ENCODE measurements around the gene KREMEN1. TPM values are rescaled to one million over a fixed set of nuclear protein-coding genes. Genes with fewer than 3 reads are reported as not detected.
A peak's percentile ranks its signal among the peaks of the same experiment; 100 is the strongest.

Gene KREMEN1
- total RNA-seq, 4 donors from 2014 or later: 11.1 to 23.8 (median 13.9) TPM

- no peak for TF ChIP-seq CTCF (IDR thresholded peaks at IDR 0.05)
- ATAC-seq (ENCODE audit: low FRiP score): peak; percentile 27
Observed at GRCh38 chr22:29071261-29072045, 1.4 kb upstream of the KREMEN1 start.

DNA sequence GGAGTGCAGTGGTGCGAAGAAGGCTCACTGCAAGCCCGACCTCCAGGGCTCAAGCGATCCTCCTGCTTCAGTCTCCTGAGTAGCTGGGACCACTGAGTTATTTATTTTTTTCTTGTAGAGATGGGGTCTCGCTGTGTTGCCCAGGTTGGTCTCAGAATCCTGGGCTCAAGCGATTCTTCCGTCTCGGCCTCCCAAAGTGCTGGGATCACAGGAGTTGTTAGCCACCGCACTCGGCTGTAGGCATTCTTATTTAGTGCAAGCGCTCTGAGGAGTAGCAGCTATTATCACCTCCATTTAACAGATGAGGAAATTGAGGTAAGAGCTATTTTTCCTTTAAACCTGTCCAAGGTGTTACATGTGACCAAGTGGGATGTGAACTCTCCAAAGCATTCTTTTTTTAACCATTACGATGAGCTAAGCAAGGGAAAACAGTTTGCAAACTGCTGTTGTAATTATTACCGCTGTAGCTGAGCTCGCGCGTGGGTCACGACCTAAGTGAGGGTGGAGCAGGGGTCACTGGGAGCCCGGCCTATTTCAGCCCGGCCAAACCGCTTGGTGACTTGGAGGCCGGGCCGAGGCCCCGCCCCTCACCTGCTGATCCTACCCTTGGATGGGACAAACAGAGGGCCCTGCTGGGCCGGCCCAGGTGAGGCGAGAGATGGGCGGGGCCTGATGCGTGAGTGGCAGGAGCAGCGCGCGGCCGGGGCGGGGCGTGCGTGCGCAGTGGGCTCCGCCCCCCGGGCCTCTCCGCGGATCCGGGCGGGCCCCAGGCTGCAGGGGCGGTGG, 449 bp upstream of the KREMEN1 start:
- ATAC-seq (ENCODE audit: low FRiP score): peak; percentile 90
- DNase-seq (ENCODE audit: low spot score): peak; percentile 72
- TF ChIP-seq CTCF (IDR thresholded peaks at IDR 0.05): no peak

More at GRCh38 chr22:29071261-29072045, 1.4 kb upstream of the KREMEN1 start:
- no peak for DNase-seq (ENCODE audit: low spot score)

DNA sequence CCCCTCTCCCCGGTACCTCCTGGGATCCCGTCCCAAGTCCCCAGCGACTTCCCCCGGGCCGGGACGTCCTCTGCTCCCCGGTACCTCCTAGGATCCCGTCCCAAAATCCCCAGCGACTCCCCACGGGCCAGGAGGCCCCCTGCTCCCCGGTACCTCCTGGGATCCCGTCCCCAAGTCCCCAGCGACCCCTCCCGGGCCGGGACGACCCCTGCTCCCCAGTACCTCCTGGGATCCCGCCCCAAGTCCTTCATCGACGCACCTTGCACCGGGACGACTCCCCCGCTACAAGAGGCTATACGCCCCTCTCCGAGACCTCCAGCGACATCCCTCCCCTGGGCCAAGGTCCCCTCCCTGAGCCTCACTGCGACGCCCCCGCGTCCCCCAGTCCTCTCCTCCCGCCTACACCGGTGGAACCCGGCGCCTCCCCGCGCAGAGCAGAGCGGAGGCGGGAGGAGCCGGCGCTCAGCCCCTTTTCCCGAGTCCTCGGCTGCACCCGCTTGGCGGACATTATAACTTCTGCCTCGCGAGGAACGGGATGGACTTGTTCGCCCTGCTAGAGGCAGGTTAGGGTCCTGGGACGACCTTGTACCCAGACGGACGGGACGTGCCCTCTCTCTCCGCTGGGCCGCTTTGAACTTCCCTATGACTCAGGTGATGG, 912 bp downstream of the KREMEN1 start:
- ATAC-seq (ENCODE audit: low FRiP score): peak; percentile 48

DNA sequence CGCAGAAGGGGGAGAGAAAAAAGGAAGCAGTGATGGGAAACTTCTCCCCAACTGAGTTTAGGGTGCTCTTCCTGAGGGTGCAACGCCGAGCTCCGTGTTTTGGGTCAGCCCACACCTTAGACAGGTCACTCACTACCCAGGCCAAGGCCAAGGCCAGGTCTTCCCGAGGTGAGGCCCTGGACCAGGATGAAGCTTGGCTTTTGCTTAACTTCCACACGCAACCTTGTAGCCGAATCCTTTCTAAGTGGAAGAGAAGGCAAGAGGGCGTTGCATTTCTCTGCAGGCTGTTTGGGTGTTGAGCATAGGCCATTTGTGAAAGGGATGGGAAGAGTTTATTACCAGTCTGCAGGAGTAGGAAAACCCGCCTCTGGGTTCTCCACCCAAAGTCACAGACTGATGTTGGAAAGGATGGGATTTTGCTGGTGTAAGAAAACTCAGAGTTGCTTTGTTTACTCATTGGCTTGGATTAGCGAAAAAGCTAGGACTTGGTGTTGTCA, 1.5 kb downstream of the KREMEN1 start:
- no peak for DNase-seq (ENCODE audit: low spot score)
- no peak for TF ChIP-seq CTCF (IDR thresholded peaks at IDR 0.05)
- ATAC-seq (ENCODE audit: low FRiP score): no peak

More for the DNA sequence above, 912 bp downstream of the KREMEN1 start:
- no peak for DNase-seq (ENCODE audit: low spot score)
- no peak for TF ChIP-seq CTCF (IDR thresholded peaks at IDR 0.05)

DNA sequence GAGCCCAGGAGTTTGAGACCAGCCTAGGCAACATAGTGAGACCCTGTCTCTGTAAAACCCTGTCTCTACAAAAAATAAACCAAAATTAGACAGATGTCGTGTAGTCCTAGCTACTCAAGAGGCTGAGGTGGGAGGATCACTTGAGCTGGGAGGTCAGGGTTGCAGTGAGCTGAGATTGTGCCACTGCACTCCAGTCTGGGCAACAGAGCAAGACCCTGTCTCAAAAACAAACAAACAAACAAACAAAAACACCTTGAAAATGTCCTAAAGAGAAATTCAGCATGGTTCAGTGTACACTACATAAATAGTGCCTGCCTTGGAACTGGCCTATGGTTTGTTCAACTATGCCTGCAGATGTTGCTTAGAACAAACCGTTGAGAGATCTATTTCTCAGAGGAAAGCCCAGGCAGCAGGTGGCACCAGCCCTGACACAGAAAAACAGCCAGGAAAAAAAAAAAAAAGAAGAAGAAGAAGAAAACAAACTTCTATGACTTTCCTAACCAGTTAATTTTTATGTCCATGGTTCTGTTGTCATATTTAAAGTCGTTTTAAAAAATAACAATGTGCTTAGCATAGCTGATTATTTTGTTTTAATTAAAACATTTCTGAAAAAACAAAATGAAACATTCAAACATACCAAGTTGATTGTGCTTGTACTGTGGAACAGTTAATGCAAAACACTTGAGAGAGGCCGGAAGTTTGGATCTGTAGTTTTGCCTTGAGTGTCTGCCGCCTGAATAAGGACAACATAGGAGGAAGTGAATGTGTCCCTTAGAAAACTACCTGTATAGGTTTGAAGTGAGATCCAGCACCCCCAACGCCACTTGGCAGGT, 5.4 kb downstream of the KREMEN1 start:
- TF ChIP-seq CTCF (IDR thresholded peaks at IDR 0.05): no peak

DNA sequence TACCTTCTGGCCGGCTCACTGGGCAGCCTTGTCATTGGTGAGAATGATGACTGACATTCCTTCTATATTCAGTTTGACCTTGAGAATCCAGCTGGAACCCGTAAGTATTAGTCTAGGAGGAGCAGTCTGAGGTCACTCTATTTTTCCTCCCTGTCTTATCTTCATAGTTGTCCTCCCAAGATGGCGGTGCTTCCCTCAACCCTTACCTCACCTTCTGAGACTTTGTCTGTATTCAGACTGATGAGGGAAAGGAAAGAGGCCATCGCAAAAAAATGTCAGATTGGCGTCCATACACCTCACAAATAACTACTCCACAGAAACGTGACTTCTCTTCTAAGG, 6.0 kb downstream of the KREMEN1 start:
- TF ChIP-seq CTCF (IDR thresholded peaks at IDR 0.05): no peak
- no peak for ATAC-seq (ENCODE audit: low FRiP score)

More for the DNA sequence above, 5.4 kb downstream of the KREMEN1 start:
- ATAC-seq (ENCODE audit: low FRiP score) (no peak), DNase-seq (ENCODE audit: low spot score) (no peak)

More for the DNA sequence above, 6.0 kb downstream of the KREMEN1 start:
- no peak for DNase-seq (ENCODE audit: low spot score)

Measured in omental fat pad (tissue), 4 donors.